HTR-8/SVneo (cell line): ENCODE data around the gene EPAS1.
A peak's percentile ranks its signal among the peaks of the same experiment; 100 is the strongest.

Experiments
- DNase-seq: peaks from one replicate; pipeline ENCODE4 v3.0.0; 2011; ENCODE audit warnings: low spot score, mixed read lengths; ENCODE audit not compliant: insufficient read length
- FAIRE-seq: peaks from 2 replicates; lab custom pipeline; 2011; peaks lifted over from hg19 to GRCh38; lab: Jason Lieb, UNC

EPAS1 gene

GRCh38 chr2:46356991-46357390 lies 59.8 kb downstream of the EPAS1 start:
- DNase-seq (no peak), FAIRE-seq (no peak)

GRCh38 chr2:46358713-46359112 lies 61.5 kb downstream of the EPAS1 start:
- FAIRE-seq = no peak

GRCh38 chr2:46360303-46360702 lies 63.1 kb downstream of the EPAS1 start:
- DNase-seq (no peak), FAIRE-seq (no peak)

More at GRCh38 chr2:46358713-46359112, 61.5 kb downstream of the EPAS1 start:
- DNase-seq = no peak

GRCh38 chr2:46361920-46362666 lies 64.9 kb downstream of the EPAS1 start:
- DNase-seq (no peak), FAIRE-seq (no peak)

GRCh38 chr2:46362667-46363012 lies 65.4 kb downstream of the EPAS1 start:
- FAIRE-seq = no peak
- DNase-seq = no peak

GRCh38 chr2:46363535-46364170 lies 66.4 kb downstream of the EPAS1 start:
- FAIRE-seq (no peak), DNase-seq (no peak)

- no peak for FAIRE-seq
These were observed 67.7 kb downstream of the EPAS1 start for GRCh38 chr2:46364797-46365457.

GRCh38 chr2:46365913-46366667 lies 68.9 kb downstream of the EPAS1 start:
- FAIRE-seq (no peak), DNase-seq (peak; percentile 29)

More at GRCh38 chr2:46364797-46365457, 67.7 kb downstream of the EPAS1 start:
- peak; percentile 62 for DNase-seq

GRCh38 chr2:46366668-46367052 lies 69.5 kb downstream of the EPAS1 start:
- DNase-seq = no peak
- no peak for FAIRE-seq

GRCh38 chr2:46367286-46367685 lies 70.1 kb downstream of the EPAS1 start:
- DNase-seq = no peak
- FAIRE-seq = no peak

- FAIRE-seq (no peak), DNase-seq (no peak)
These were observed 71.2 kb downstream of the EPAS1 start for GRCh38 chr2:46368401-46368800.

- DNase-seq (no peak), FAIRE-seq (no peak)
These were observed 72.6 kb downstream of the EPAS1 start for GRCh38 chr2:46369783-46370182.

GRCh38 chr2:46371854-46372253 lies 74.6 kb downstream of the EPAS1 start:
- DNase-seq (no peak), FAIRE-seq (no peak)

- DNase-seq (no peak), FAIRE-seq (no peak)
These were observed 75.3 kb downstream of the EPAS1 start for GRCh38 chr2:46372475-46372874.

- FAIRE-seq (no peak), DNase-seq (no peak)
These were observed 76.0 kb downstream of the EPAS1 start for GRCh38 chr2:46373238-46373637.

GRCh38 chr2:46375566-46376125 lies 78.4 kb downstream of the EPAS1 start:
- DNase-seq (no peak), FAIRE-seq (no peak)

GRCh38 chr2:46376586-46376985 lies 79.4 kb downstream of the EPAS1 start:
- DNase-seq (no peak), FAIRE-seq (no peak)

- DNase-seq (no peak), FAIRE-seq (no peak)
These were observed 79.9 kb downstream of the EPAS1 start for GRCh38 chr2:46377101-46377581.

GRCh38 chr2:46377666-46378560 lies 80.7 kb downstream of the EPAS1 start:
- no peak for FAIRE-seq
- no peak for DNase-seq
